Pulmonary artery endothelial cell (primary cell): Measurements from ENCODE around the gene EGLN1. TPM values are rescaled to one million over a fixed set of nuclear protein-coding genes. Genes with fewer than 3 reads are reported as not detected.

ENCODE experiments used
- DNase-seq: peaks from one replicate; pipeline ENCODE4 v3.0.0-alpha.2; 2011; ENCODE audit warnings: low read depth, low spot score
- total RNA-seq: library from RNA; depleted of rRNA; stranded (reverse); fragments of >200 nt; gene quantifications from 2 replicates; pipeline ENCODE4 v1.2.3, GENCODE V29; 2014

The EGLN1 gene
- total RNA-seq, 1 donor from 2014 or later: 72.6 TPM

DNA sequence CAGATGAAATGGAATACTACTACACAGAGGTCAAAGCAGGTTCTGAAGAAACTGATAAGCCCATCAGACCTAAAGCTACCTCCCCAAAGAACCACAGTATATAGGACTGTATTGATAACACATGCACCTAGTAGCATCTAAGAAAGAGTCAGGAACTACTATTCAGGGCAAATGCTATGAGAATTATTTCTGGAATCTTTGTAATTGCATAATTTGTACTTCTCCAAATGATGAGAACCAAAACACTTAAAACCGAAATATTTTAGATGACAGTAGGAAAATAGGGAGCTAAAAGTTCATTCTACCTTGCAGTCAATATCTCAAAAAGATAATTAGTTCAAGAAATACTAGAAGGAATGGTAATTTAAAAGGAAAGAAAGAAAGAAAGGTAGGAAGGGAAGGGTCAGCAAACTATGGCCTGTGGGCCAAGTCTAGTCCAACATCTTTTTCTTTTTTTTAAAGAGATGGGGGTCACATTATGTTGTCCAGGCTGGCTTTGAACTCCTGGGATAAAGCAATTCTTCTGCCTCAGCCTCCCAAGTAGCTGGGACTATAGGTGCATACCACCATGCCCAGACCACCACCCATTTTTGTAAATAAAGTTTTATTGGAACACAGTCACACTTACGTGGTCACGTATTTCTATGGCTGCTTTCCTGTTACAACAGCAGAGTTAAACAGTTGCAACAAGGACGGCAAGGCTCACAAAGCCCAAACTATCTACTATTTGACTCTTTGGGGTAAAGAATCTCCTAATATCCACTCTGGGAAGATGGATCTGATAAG is 24.0 kb downstream of the EGLN1 start:
- no peak for DNase-seq

- no peak for DNase-seq
Observed at GRCh38 chr1:231396643-231397042, 25.4 kb downstream of the EGLN1 start.

- DNase-seq: no peak
Observed at GRCh38 chr1:231395998-231396390, 26.1 kb downstream of the EGLN1 start.

DNA sequence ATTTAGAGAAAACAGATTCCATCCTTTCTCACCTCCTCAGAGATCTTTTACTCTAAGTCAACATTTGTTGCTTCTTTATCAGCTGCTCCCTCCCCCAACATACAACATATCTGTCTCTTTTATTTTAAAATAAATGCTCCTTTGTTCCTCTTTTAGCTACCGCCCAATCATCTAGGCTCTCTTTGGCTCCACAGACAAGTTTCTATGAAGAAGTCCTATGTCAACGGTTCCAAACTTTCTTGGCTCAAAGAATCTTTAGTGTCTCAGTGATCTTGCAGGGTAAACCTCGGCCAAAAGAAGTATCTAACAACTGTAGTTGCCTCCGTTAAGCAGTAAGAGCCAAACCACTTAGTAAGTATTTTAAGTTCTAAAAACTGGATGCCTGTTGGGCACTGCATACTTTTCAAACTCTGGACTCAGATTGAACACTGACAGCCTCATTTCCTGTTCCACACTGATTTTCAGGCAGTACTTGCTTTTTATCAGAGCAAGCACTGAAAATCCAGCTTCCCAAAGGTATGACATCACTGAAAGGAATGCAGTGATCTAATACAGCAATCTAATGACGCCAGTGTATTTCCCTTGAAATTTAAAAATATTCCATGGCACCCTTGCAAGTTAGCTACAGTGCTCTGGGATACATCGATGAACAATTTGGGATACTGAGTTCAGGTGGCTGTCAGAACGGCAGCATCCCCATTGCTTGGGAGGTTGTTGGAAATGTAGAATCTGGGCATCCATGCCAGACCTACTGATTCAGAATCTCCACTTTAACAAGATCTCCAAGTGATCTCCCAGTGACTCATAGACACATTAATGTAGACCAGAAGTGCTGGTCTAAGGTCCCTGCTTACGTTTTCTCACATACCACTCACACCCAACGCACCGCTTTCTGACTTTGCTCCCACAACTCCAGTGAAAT is 26.8 kb downstream of the EGLN1 start:
- DNase-seq: peak; percentile 84

GRCh38 chr1:231393668-231394067 is 28.4 kb downstream of the EGLN1 start:
- no peak for DNase-seq

- no peak for DNase-seq
Observed at GRCh38 chr1:231392389-231393131, 29.5 kb downstream of the EGLN1 start.

DNA sequence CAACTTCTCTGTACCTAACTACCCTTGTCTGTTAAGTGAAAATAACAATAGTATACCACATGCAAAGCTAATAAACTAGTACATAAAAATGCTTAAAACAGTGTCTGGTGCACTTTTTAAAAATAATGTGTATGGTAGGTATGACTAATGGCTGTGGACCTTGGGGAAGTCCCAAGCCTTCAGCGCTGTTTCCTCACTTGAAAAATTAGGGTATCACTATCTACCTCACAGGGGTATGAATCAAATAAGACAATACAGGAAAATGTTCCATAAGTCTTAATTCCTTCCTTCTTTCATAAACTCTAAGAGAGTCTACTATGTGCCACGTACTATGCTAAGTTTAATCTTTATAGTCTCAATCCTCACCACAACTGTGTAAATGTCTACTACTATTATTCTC is 32.0 kb downstream of the EGLN1 start:
- DNase-seq: no peak

DNA sequence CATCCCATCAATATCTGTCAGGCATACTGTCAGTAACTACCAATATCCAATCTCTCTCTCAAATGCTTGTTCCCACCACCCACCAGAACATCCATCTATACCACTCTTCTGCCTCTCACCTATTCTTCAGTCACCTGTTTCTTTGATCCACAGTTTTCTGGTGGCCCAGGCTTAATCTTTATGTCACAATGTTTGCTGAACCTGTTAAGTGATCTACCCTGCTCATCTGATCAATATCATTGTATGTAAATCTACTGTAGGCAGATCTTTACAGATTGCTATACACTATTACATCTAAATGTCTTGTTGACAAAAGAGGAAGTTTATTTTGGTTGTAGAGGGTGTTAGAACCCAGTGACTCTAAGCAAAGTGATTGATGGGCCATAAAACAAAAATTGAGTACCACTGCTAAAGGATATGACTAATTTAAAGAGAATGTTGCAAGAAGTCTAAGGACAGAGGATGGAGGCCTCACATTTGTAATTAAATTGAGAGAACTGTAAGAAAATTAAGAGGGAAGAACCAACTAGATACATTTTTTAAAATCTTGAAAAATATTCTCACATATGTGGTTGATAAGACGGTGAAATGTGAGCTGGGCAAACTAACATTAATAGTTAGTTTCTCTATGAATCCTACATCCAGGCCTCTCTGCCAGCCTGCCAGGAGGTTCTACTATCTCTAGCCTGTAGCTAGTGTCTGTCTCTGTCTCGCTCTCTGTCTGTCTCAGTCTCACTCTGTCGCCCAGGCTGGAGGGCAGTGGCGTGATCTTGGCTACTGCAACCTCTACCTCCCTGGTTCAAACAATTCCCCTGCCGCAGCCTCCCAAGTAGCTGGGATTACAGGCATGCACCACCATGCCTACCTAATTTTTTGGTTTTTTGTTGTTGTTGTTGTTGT is 34.1 kb downstream of the EGLN1 start:
- DNase-seq: peak; percentile 43

GRCh38 chr1:231386466-231386865 is 35.6 kb downstream of the EGLN1 start:
- no peak for DNase-seq

GRCh38 chr1:231385416-231385748 is 36.7 kb downstream of the EGLN1 start:
- DNase-seq: no peak

GRCh38 chr1:231384696-231385415 is 37.2 kb downstream of the EGLN1 start:
- DNase-seq: no peak

GRCh38 chr1:231383159-231383860 is 38.8 kb downstream of the EGLN1 start:
- DNase-seq: no peak

DNA sequence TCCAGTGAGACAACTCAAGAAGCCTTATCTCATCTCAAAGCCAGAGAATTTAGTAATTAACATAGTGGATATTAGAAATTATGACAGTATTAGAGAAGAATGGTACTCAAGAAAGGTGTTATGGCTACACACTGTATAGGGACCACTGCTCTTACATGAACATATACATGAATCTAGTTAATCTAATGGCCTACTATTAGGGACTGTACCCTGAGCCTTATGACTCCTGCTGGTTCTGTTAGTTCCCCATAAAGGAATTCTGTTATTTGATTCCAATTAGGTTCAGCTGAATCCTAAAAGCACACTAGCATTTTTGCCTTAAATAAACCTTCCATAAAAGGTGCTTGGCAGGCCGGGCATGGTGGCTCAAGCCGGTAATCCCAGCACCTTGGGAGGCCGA is 39.7 kb downstream of the EGLN1 start:
- DNase-seq: no peak

- DNase-seq: no peak
Observed at GRCh38 chr1:231381729-231382128, 40.4 kb downstream of the EGLN1 start.

DNA sequence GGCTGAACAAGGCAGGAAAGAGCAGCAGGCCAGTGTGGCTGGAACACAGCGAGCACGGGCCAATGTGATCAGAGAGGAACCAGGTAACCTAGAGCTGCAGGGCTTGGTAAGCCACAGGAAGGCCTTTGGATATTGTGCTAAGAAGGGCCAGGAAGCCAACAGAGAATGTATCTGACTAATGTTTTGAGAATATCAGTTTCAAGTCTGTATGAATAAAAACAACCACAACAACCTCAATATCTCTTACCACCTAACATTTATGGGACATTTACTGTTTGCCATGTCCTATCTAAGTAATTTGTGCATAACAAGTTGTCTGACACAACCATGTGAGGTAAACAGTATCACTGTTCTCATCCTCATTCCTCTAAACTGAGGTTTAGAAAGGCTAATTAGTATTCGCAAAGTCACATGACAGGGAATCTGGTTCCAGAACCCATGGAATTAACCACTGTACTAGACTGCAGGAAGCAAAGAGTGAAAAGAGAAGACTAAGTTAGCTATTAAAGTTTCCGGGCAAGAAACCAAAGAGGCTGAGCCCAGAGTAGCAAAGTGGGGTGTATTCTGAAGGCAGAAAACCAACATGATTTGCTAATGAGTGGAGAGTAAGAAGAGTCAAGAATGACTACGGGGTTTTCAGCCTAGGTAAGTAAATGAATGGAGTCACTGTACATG is 45.1 kb downstream of the EGLN1 start:
- no peak for DNase-seq

GRCh38 chr1:231376101-231376500 is 46.0 kb downstream of the EGLN1 start:
- no peak for DNase-seq

GRCh38 chr1:231374394-231374793 is 47.7 kb downstream of the EGLN1 start:
- no peak for DNase-seq

DNA sequence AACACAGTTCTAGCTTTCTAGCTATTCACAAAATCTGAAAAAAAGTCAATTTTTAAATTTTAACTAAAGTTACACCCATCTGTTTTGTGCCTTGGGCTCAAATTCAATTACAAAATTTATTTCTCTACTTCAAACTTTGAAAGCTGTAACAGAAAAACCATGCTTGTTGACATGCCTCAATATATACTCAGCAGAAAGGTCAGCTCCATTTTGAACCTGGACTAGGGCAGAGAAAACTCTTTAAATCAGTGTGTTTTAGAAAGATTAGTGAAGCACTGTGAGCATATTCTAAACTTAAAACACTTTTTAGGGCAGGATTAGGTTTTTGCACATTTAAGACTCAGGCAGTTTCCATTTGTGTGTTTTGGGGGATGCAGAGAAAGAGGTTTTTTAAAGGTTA is 49.6 kb downstream of the EGLN1 start:
- no peak for DNase-seq

DNA sequence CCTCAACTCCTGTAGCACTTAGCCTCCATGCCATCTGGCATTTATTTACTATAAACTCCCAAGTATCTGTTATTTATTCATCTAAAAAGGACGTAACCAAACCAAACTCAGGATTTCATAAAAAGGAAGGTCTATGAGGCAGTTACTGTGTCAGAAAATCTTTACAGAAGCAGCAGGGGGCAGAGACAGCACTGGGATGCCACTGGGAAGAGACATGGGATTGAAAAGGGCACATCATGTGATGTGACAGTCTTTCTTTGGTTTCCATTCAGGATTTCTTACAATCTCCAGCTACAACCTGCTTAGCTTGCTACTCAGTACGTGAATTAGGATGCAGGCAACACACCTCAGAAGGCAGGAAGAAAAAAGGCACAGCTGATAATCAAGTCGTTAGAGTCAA is 52.8 kb downstream of the EGLN1 start:
- no peak for DNase-seq
